ENCODE results near the gene THAP2.
"Not testable (repeated sequence)": the region's sequence is repeated elsewhere in the genome, so short reads cannot be mapped to it uniquely, and the experiment has no call there.

GRCh38 chr12:71702181-71702580 is 38.1 kb downstream of the THAP2 start:
- not testable (repeated sequence) for TF ChIP-seq CTCF, POLR2A (IDR thresholded peaks at IDR 0.05)

All from right lobe of liver (tissue), 4 donors.